ENCODE data around the gene SRPX2.
"Not testable (repeated sequence)": the region's sequence is repeated elsewhere in the genome, so short reads cannot be mapped to it uniquely, and the experiment has no call there.

Gene SRPX2

GRCh38 chrX:100704581-100705203 is 60.7 kb downstream of the SRPX2 start:
- no peak for DNase-seq

GRCh38 chrX:100710816-100711215 is 66.8 kb downstream of the SRPX2 start:
- no peak for DNase-seq

GRCh38 chrX:100717363-100717762 is 73.4 kb downstream of the SRPX2 start:
- DNase-seq = no peak

GRCh38 chrX:100719139-100719538 is 75.1 kb downstream of the SRPX2 start:
- DNase-seq = no peak

- DNase-seq = no peak
Observed at GRCh38 chrX:100720301-100720700, 76.3 kb downstream of the SRPX2 start.

- no peak for DNase-seq
Observed at GRCh38 chrX:100721328-100721727, 77.3 kb downstream of the SRPX2 start.

- DNase-seq = not testable (repeated sequence)
Observed at GRCh38 chrX:100724006-100724405, 80.0 kb downstream of the SRPX2 start.

Data from GF-D8 (cell line).